Fibroblast of the aortic adventitia (primary cell): ENCODE measurements around the gene GMDS. TPM values are rescaled to one million over a fixed set of nuclear protein-coding genes. Genes with fewer than 3 reads are reported as not detected.

Source experiments
- DNase-seq: peaks from one replicate; pipeline ENCODE4 v3.0.0-alpha.2; 2010; ENCODE audit warnings: low read depth
- H3K4me3 ChIP-seq: 2 replicates; pipeline ENCODE4 v1.5.1; 2011; ENCODE audit warnings: low read depth, mild to moderate bottlenecking, control low read depth, low read length, moderate library complexity
- CTCF ChIP-seq: IDR thresholded peaks from 2 replicates; pipeline ENCODE4 v1.5.1; 2011; ENCODE audit warnings: mild to moderate bottlenecking, low read length, control low read depth, inconsistent platforms; ENCODE audit not compliant: insufficient read depth
- total RNA-seq: library from RNA; depleted of rRNA; stranded (reverse); fragments of >200 nt; gene quantifications from 2 replicates; pipeline ENCODE4 v1.2.3, GENCODE V29; 2012; ENCODE audit warnings: low replicate concordance

Gene GMDS
- total RNA-seq, 1 donor = 15.9 TPM

- TF ChIP-seq CTCF = no peak
- no peak overlapping the region for H3K4me3 ChIP-seq
- no peak for DNase-seq
Measured at GRCh38 chr6:1825277-1825676, 420.1 kb downstream of the GMDS start.

GRCh38 chr6:1821513-1822183, 423.8 kb downstream of the GMDS start:
- DNase-seq = peak; percentile 78
- no peak for TF ChIP-seq CTCF
- H3K4me3 ChIP-seq = peak overlapping the region; percentile 24

GRCh38 chr6:1821164-1821512, 424.3 kb downstream of the GMDS start:
- no peak for DNase-seq
- H3K4me3 ChIP-seq = peak overlapping the region; percentile 24
- TF ChIP-seq CTCF = no peak

- H3K4me3 ChIP-seq = no peak overlapping the region
- no peak for TF ChIP-seq CTCF
- no peak for DNase-seq
Measured at GRCh38 chr6:1820714-1821113, 424.7 kb downstream of the GMDS start.

GRCh38 chr6:1820165-1820564, 425.2 kb downstream of the GMDS start:
- no peak overlapping the region for H3K4me3 ChIP-seq
- peak; percentile 90 for DNase-seq

GRCh38 chr6:1819007-1819406, 426.4 kb downstream of the GMDS start:
- no peak for DNase-seq
- TF ChIP-seq CTCF = no peak
- no peak overlapping the region for H3K4me3 ChIP-seq

More at GRCh38 chr6:1820165-1820564, 425.2 kb downstream of the GMDS start:
- TF ChIP-seq CTCF = no peak
